Right lobe of liver (tissue), 4 donors: ENCODE results near the gene GATA6.

ENCODE experiments used
- CTCF ChIP-seq, 4 donors: fragments of 200-600 bp in 3 of 4; fragments of 450-650 bp in 1 of 4; IDR thresholded peaks; one replicate each; pipeline versions ENCODE4 v1.5.1 to v1.8.0; 2016 to 2022; ENCODE audit warnings: antibody characterized with exemption in 4 of 4, mild to moderate bottlenecking in 2 of 4
- POLR2A ChIP-seq: fragments of 450-650 bp; IDR thresholded peaks from one replicate; pipeline ENCODE4 v1.6.1; 2017; ENCODE audit warnings: antibody characterized with exemption, mild to moderate bottlenecking
- donor health status: DM: no; HTN: no; CAD: no.
- donor health status: DM: no; HTN: no; CAD: no.
- donor health status: DM: no; HTN: yes; CAD: no.

GRCh38 chr18:22185771-22186386 lies 16.5 kb downstream of the GATA6 start:
- no peak for TF ChIP-seq POLR2A
- no peak for TF ChIP-seq CTCF (IDR thresholded peaks at IDR 0.05)
